ENCODE measurements around the gene ARHGAP33.
A peak's percentile ranks its signal among the peaks of the same experiment; 100 is the strongest.

The ARHGAP33 gene

DNA sequence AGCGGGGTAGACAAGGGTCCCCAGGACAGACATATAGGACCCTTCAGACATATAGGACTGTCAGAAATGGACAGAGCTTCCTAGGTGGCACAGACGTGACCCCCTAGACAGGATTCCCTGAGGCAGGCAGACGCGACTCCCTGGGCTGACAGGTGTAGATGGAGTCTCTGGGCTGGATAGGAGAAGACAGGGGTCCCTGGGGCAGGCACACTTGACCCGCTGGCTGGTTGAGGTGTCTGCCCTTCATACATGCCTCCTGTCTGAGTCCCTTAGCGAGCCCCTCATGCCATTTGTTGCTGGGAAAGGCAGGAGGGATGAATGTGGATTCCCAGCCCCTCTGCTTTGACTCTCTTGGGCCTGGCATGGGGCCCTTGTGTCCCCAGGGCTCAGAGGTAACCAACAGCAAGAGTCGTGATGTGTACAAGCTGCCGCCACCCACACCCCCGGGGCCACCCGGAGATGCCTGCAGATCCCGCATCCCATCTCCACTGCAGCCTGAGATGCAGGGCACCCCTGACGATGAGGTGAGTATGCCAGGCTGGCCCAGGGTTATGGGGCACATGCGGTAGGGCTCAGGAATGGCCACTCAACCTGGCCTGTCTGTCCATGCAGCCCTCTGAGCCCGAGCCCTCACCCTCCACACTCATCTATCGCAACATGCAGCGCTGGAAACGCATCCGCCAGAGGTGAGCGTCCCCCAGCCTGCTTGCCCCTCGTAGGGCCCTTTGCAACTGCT, 21.6 kb upstream of the ARHGAP33 start:
- peaks cover 21% of the 10 kb centered on the region for H3K36me3 ChIP-seq (replicated peaks)
- TF ChIP-seq, protein P1, sequence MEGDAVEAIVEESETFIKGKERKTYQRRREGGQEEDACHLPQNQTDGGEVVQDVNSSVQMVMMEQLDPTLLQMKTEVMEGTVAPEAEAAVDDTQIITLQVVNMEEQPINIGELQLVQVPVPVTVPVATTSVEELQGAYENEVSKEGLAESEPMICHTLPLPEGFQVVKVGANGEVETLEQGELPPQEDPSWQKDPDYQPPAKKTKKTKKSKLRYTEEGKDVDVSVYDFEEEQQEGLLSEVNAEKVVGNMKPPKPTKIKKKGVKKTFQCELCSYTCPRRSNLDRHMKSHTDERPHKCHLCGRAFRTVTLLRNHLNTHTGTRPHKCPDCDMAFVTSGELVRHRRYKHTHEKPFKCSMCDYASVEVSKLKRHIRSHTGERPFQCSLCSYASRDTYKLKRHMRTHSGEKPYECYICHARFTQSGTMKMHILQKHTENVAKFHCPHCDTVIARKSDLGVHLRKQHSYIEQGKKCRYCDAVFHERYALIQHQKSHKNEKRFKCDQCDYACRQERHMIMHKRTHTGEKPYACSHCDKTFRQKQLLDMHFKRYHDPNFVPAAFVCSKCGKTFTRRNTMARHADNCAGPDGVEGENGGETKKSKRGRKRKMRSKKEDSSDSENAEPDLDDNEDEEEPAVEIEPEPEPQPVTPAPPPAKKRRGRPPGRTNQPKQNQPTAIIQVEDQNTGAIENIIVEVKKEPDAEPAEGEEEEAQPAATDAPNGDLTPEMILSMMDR (IDR thresholded peaks at IDR 0.05; ENCODE audit: low read depth, low read length, missing control alignments): no peak
- in situ Hi-C loops (cut with HindIII; ENCODE audit: low pct_ligation_motif_present, low sequenced_read_pairs): no loop called here
- H3K27me3 ChIP-seq (replicated peaks): no peaks in the 10 kb centered on the region
- DNase-seq: no peak
- H3K27ac ChIP-seq: no peak overlapping the region
- no peak overlapping the region for H3K4me3 ChIP-seq (ENCODE audit: low read depth, low read length)

DNA sequence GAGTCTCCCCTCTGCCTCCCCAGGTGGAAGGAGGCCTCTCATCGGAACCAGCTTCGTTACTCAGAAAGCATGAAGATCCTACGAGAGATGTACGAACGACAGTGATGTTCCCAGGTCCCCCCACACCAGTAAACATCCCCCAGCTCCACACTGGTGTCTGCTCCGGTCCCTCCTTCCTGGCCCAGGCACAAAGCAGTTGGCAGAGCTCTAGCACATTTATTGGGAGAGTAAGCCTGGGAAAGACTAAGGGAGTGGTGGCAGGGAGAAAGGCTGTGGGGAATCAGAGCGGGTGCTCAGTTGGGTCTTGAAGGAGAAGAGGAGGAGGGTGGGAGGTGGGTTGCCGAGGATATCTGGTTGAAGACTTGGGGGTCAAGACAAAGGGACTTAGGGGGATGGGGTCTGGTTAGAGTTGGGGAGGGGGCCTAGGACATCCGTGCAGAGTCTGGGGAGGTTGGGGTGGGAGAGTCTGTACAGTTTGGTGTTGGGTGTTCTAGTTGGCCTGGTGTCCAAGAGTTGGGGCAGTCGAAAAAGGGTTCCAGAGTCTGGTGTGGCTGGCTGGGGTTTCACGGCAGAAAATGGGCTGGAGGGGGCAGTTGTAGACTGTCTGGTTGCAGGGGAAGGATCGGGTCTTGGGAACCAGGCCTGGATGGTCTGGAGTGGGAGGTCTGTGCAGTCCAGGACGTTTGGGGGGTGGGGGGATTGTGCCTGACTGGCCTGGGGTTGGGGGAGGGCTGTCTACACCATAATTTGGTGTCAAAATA, 20.8 kb upstream of the ARHGAP33 start:
- no peaks in the 10 kb centered on the region for H3K27me3 ChIP-seq (replicated peaks)
- in situ Hi-C loops (cut with HindIII; ENCODE audit: low pct_ligation_motif_present, low sequenced_read_pairs): no loop called here
- no peak for DNase-seq
- H3K27ac ChIP-seq: no peak overlapping the region
- TF ChIP-seq, protein P1 (IDR thresholded peaks at IDR 0.05; ENCODE audit: low read depth, low read length, missing control alignments): no peak
- no peak overlapping the region for H3K4me3 ChIP-seq (ENCODE audit: low read depth, low read length)
- H3K36me3 ChIP-seq (replicated peaks): peaks cover 21% of the 10 kb centered on the region

DNA sequence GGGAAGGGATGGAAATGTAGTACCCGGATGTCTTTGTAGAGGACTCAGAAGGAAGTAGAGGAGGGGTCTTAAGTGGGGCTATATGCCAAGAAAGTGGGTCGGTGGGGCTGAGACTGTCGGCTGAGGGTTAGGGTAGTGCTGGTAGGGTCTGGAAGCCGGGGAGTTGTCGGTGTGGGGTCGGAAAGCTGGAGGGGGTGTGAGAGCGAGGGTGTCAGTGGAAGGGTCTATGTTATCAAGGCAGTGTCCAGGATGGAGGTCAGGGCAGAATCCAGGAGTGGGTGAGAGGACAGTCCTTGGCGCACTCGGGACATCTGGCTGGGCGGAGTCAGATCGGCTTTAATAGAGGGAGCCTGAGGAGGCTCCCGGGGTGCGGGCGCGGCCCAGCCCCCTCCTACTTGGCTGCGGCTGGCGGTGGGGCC, 20.2 kb upstream of the ARHGAP33 start:
- peak overlapping the region; percentile 88 for H3K27ac ChIP-seq
- no peaks in the 10 kb centered on the region for H3K27me3 ChIP-seq (replicated peaks)
- H3K36me3 ChIP-seq (replicated peaks): peaks cover 21% of the 10 kb centered on the region
- in situ Hi-C loops (cut with HindIII; ENCODE audit: low pct_ligation_motif_present, low sequenced_read_pairs): no loop called here
- TF ChIP-seq, protein P1 (IDR thresholded peaks at IDR 0.05; ENCODE audit: low read depth, low read length, missing control alignments): no peak
- H3K4me3 ChIP-seq (ENCODE audit: low read depth, low read length): peak overlapping the region; percentile 98
- DNase-seq: no peak

DNA sequence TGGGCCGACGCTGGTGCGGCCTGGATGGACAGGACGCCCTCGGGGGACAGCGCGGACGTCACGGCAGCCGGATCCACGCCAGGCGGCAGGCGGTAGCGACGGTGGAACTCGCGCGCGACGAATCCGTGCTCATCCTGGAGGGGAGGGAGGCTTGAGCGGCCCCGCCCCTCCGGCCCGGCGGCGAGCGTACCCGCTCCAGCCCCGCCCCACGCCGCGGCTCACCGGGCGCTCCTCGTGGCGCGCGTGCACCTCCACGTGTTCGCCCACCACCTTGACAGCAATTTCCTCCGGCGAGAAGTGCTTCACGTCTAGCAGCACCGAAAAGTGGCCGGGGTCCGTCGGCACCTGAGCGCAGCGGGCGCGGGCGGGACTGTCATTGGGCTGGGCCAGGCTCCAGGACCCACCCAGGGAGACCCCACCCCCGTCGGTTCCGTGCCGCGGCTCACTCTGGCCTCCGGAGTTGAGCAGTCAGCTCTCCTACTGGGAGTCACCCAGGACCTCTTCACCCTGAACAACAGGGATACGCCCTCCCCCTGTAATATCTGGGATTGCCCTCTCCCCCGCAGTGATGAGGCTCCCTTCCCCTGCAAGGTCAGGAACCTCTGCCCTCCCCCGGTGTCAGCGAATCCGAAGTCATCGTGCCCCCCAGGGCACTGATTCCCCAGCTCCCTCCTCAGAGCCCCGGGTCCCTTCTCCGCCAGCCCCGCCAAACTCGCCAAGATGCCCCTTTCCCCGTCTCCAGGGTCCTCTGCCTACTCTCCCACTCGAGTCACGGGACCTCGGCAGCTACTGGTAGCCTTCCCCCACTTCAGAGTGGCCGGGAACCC, 19.6 kb upstream of the ARHGAP33 start:
- Histone ChIP-seq H3K36me3 (replicated peaks) (peaks cover 24% of the 10 kb centered on the region), H3K27me3 (replicated peaks) (no peaks in the 10 kb centered on the region), H3K4me3 (ENCODE audit: low read depth, low read length) (peak overlapping the region; percentile 98), H3K27ac (peak overlapping the region; percentile 88)
- peak; percentile 26 for DNase-seq
- TF ChIP-seq, protein P1 (IDR thresholded peaks at IDR 0.05; ENCODE audit: low read depth, low read length, missing control alignments): no peak
- in situ Hi-C loops (cut with HindIII; ENCODE audit: low pct_ligation_motif_present, low sequenced_read_pairs): no loop called here

DNA sequence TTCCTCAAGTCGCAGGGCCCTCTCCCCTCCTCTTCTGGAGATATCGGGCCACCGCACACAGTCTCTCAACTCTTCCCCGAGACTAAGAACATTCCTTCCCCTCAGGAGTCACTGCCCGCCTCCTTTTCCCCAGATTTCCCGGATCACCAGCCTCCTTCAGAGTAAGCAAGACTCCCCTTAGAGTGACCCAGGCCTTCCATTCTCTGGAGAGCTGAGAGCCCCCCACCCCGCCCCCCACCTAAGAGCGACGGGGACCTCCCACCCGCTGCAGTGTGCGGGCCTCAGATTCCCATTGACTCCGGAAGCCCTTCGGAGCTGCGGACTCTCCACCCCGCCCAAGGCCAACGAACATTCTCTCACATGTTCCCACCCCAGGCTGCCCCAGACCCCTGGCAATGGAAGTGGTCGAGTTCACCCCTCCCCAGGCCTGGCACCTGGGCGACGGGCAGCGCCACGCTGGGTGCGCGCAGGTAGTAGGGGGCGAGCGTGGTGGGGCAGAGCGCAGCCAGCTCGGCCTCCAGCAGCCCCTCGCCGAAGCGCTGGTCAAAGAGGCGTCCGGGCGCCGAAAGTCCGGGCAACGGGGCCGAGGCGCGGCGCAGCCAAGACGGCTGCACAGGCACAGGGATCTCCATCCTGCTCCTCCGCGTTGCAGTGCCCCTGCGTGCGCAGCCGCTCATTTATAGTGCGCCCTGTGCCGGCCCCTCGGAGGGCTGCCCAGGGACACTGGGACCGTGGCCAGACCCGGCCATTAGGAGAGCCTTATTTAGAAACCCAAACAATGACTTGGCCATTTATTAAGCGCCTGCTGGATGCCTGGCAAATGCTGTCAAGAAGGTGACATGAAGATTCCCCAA, 18.8 kb upstream of the ARHGAP33 start, which contains the start of gene HSPB6:
TSS of gene HSPB6 (minus strand) at position 653 of the 854 bp plus-strand sequence. CDS start at position 632, 21 bp downstream.
- peak within 1 kb of the TSS; percentile 88 for H3K27ac ChIP-seq
- in situ Hi-C loops (cut with HindIII; ENCODE audit: low pct_ligation_motif_present, low sequenced_read_pairs): no loop called here
- peak; percentile 29 for DNase-seq
- TF ChIP-seq, protein P1 (IDR thresholded peaks at IDR 0.05; ENCODE audit: low read depth, low read length, missing control alignments): no peak
- H3K36me3 ChIP-seq (replicated peaks): peaks cover 26% of the 10 kb centered on the region
- H3K27me3 ChIP-seq (replicated peaks): no peaks in the 10 kb centered on the region
- H3K4me3 ChIP-seq (ENCODE audit: low read depth, low read length): peak within 1 kb of the TSS; percentile 98
